Retina (tissue), 1 donor: ENCODE results near the gene FARS2.

Experiments
- DNase-seq: peaks from one replicate; pipeline ENCODE4 v3.0.0-alpha.2; 2016

The FARS2 gene

DNA sequence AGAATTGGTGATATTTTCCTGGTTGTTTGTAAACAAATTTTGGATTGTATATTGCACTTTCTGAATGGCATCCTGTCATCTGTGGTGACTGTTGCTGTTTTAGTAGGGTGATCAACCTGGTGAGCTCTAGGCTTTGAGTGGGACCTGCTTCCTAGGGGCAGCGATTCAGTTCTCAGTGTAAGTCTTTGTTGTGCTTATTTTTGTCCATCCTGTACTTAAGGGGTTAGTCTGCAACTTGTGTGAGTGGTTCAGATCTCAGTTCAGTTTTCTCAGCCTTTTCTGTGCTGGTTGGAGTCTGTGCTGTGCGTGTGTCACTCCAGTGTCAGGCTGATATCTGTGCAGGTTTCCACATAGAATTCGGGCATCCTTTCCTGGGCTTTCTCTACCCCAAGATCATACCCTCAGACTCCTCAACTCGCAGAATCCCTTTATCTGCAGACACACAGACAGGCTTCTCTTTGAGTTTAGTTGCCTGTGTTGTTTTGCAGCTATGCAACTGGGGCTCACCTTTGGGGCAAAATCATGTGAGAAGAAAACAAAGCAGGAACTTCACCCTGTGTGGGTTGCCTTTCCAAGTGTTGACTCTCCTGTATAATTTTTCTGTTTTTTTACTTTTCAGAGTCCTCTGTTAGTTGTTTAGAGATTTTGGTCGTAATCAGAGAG lies 177.7 kb downstream of the FARS2 start:
- no peak for DNase-seq

DNA sequence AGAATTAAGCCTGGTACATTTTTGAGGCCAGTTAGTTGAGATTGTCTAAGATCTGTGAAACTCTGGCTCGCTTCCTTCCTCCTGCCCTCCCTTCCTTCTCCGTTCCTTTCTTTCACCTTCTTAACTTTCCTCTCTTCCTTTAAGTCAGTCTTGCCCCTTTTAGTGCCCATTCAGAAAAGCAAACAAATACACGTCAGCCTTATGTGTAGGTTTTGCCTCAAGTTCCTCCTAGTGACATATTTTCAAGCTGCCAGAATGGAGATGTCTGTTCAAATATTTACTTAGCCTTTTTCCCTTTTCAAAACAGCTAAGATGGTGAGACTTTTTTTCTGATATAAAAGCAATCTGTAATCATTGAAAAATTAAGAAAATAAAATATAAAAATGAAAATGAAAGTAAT lies 178.4 kb downstream of the FARS2 start:
- no peak for DNase-seq

DNA sequence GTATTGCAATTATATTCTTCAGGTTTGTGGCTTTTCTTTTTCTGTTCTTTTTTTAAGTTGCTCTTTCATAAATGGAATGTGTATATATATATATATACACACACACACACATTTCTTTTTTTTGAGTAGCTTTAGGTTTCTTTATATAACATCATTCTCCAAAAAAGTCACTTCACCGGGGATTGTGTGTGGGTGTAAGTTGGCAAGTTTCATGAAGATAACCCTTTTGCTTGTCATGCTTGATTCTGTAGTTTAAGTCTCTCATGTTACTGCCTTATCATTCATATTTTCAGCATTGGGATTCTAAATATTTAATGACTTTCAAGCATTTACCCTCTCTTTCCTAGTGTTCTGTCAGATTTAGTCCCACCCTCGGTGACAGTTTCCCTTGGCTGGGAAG lies 181.0 kb downstream of the FARS2 start:
- DNase-seq, result no peak

DNA sequence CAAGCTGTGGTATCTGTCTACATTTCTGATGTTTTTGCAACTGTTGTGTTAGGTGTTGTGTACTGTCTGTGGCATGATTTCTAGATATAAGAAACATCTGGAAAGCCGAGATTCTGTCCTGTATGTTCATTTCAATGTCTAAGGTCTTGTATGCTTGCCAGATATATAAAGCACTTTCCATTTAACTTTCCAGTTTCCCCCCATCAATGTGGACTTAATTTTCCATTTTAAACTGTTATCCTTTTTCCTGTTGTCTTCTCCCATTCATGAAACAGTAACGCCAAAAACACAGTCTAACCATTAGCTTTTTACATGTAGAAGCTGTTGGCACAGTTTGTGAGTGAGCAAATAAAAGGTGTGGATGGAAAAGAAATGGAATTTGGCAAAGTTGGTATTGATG lies 181.6 kb downstream of the FARS2 start:
- no peak for DNase-seq

DNA sequence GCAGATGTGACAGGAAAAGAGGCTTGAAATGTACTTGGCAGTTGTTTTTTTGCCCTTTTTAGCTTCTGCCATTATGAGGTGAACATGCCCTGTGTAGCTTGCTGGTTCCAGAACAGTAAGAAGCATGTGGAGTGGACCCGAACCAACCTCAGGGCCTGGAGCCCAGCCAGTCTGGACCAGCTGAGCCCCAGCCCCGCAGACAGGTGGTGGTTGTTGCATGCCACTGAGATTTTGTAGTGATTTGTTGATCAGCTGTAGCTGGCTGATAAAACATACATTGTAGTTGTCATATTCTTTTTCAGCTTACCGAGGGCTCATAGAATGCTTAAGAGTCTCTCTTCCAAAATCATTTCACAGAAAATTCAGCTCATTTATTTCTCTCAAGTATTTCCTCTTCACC lies 182.2 kb downstream of the FARS2 start:
- DNase-seq, result no peak

DNA sequence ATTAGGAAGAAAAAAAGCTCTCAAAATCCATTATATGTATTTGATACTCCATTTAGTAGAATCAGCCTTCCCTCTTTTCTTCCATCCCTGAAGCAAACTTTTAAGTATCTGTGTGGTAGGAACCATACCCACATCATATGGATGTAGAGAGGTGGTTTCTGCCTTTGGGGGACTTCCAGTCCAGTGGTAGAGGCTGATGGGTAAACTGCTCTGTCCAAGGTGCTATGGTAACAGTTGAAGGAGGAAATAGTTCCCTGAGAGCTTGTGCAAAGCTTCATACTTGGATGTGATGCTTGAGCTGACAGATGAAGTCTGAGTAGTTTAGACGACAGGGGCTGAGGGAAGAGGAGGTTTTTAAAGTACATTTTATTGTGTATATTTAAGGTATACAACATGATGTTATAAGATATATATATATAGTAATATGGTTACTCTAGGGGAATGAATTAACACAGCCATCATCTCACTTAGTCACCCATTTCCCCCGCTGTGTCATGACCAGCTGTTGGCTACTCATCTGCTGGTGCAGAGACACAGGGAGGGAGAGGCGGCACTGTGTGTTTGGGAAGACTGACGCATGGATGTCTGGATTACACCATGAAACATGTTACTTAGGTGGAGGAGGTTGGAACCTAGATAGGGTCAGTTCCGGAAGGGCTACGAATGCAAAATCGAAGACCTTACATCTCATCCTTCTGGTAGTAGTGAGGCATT lies 185.2 kb downstream of the FARS2 start:
- no peak for DNase-seq

DNA sequence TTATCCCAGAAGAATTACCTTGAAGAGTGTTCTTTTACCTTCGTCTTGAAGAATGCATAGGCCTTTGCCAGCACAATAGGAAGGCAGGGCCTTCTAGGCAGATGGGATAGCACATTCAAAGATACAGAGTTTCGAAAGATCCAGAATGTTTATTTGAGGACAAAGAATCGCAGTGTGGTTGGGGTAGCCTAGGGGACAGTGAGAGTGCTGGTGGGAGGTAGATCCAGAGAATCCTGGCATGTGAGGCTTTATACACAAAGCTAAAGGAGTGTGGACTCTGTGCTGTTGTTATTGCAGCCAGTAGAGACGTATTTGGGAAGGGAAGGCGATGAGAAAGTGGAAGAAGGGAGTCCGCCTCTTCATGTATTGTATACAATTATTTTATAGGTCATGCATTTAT lies 186.6 kb downstream of the FARS2 start:
- DNase-seq, result no peak

DNA sequence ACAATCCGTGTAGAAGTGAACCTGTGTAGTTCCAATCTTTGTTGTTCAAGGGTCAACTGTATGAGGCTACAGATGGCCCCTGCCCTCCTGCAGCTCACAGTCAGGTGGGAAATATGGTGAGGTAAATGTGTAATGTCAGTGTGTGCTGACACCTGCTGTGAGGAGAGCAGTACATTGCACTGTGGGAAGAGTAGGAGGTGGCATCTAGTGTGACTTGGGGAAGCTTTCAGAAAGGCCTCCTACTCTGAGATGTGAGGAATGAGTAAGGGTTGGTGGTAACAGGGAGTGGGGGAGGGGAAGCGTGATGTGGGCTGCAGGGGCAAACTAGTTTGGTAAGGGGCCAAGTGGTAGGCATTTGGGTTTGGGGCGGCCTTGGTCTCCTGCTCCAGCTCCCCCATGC lies 188.8 kb downstream of the FARS2 start:
- DNase-seq, result no peak

DNA sequence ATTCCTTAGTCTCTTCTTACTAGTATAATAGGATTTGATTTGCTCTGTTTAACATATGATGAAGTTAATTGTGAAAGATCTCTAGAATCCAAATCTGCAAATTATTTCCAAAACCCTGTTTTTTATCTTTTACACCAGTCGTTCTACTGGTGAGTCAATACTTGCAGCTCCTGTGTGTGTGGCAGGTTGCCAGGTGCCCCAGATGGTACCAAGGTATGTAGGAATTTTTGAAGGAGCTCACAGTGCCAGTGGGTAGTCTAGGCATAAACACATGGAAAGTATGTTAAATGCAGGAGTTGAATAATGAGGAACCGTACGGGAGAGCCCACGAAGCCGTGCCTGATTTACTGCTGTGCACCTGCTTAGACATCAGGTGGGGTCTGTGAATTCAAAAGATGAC lies 192.2 kb downstream of the FARS2 start:
- DNase-seq, result no peak

DNA sequence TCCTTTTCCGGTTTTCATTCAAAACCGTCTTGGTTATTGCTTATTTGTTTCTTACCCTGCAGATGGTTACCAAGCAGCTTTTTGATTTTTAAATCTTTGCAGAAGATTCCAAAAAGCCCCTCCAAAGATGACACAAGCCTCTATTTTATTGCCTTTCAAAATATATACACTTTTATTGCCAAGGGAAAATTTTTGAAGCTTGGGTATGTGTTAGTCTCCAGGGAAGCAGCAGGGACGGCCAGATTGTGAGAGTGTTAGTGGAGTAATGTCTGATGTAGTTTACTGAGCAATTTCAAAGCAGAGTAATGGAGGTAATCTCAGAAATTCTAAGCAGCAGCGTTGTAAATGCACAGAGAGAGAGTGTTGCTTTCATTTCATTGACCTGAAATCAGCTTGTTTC lies 193.8 kb downstream of the FARS2 start:
- no peak for DNase-seq

DNA sequence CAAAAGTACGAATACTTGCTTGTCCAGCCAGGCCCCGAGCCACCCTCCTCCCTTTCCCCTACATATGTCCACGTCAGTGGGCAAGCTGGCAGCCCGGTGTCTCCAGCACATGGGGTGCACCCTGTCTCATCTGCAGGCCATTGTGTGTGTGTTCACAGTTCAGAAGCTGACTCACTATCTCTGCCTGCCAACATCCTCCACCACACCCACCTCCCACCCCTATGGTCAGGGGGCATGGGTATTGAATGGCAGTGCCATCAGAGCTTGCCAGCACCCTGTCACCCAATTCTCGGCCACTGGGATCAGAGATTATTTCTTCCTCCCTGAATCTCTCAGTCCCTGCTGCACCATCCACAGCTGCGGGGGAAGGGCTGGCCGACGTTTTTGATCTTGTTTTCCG lies 195.7 kb downstream of the FARS2 start:
- DNase-seq, result no peak

DNA sequence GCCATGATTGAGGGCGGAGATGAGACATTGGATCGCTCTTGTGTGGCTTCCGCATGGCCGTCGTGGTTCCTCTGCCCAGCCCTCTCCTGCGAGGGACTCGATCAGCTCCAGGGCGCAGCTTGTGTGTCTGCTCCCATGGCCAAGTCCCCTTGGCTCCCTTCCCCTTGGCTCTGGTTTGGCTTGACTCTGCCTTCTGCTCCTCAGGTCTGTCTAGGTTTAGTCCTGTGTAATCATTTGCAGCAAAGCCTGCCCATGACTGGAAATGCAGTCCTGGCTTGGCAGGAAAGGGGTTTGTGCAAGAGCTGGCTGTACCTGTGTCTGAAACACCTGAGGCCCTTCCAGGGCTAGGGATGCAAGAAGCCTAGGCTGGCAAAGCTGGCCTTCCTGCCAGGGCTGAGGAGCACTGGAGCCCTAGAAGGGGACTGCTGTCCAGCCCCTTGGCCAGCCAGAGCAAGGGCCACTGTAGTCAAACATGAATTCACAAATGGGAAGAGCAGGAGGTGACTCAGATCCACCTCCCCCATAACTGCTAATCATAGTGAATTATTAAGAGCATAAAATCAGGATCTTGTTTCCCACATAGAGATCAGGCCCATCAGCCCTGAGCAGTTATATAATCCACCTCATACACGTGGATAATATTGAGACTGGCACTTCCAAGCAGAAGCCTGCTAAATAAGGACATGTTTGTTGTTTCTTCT lies 196.8 kb downstream of the FARS2 start:
- DNase-seq, result no peak

DNA sequence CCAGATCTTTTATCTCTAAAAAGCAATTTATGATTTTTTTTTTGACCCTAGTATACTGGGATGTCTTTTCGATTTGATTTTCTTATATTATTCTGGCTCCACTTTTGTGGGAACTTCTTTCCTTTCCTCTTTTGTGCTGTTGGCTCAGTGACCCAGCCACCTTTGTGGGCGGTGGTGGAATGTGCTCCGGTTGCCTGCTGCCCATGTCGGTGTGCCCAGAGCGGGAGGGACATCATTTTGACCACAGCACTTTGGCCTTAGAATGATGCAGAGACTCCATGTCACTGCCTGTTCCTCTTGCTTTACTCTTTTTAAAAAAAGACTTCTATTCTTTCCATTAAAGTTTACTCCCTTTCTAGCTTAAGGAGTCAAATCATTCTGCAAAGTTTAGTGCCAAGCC lies 198.0 kb downstream of the FARS2 start:
- no peak for DNase-seq

DNA sequence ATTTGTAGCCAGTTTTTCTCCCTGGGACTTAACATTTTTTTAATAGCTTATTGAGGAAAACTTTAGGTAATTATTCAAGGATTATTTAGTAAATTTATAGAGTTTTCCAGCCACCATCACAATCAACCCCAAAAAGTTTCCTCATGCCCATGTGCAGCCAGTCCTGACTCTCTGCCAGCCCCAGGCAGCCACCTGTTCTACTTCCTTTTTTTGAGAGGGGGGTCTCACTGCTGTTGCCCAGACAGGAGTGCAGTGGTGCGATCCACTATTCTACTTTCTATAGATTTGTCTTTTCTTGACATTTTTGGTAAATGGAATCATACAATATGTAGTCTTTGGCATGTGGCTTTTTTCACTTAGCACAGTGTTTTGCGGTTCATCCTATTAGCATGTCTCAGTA lies 200.1 kb downstream of the FARS2 start:
- no peak for DNase-seq

DNA sequence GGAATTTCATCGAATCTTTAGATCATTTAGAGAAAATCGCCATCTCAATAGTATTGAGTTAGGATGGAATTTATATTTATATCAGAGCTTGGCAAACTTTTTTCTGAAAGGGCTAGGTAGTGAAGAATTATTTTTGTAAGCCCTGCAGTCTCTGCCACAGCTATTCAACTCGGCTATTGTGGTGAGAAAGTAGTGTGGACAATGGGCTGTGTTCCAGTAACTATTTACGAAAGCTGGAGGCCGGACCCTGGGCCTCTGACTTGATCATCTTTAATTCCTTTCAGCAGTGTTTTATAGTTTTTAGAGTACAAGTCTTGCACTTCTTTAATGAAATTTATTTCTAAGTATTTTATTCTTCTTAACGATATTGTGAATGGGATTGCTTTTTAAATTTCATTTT lies 201.5 kb downstream of the FARS2 start:
- DNase-seq, result no peak

DNA sequence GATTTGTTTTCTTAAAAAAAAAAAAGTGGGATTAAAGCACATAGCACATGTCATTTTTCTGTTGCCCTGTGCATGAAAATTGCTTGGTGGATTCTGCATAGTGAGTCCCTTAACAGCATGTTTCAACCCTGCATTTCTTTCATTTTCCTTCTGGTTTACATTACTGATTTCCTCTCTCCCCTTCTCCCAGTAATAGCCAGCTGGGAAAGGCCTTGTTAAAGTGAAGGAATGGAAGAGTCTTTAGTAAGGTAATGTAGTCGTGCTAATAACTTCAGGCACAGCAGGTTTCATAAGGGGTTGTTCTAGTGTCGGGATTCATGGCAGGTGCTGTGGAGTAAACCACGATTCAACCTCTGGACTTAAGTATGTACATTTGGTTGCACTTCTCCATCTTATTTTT lies 202.4 kb downstream of the FARS2 start:
- DNase-seq, result no peak

DNA sequence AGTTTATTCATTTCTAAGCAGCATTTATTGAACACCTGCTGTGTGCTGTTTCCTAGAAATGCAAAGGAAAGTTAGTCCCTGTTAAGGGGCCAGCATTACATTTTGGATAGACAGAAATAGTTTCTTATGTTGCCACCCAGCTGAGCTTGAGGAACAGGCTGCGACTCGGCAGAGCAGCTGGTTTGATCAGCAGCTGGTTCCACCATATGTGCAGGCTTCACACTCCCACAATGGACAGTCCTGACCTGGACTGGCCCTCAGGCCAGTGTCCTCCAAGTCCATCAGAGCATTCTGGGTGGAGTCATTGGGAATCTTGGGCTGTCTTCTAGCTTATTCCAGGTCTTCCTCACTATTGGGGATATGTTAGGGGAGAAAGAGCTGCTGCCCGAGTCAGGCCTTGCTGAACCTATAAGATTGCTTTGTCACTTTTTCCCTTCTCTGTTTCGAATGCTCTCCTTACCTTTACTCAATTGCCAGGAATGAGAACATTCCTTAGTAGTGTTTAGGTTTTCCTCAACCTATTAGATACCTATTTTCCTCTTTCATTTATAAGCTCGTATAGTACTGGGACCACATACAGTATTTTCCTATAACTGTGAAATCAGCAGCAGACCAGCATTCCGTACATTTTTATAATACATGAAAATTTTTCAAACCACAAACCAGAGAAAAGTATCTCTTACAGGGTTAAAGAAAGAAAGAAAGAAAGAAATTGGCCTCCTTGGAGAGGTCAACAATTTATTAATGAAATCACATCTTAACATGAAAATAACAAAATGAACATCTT lies 203.0 kb downstream of the FARS2 start:
- no peak for DNase-seq

DNA sequence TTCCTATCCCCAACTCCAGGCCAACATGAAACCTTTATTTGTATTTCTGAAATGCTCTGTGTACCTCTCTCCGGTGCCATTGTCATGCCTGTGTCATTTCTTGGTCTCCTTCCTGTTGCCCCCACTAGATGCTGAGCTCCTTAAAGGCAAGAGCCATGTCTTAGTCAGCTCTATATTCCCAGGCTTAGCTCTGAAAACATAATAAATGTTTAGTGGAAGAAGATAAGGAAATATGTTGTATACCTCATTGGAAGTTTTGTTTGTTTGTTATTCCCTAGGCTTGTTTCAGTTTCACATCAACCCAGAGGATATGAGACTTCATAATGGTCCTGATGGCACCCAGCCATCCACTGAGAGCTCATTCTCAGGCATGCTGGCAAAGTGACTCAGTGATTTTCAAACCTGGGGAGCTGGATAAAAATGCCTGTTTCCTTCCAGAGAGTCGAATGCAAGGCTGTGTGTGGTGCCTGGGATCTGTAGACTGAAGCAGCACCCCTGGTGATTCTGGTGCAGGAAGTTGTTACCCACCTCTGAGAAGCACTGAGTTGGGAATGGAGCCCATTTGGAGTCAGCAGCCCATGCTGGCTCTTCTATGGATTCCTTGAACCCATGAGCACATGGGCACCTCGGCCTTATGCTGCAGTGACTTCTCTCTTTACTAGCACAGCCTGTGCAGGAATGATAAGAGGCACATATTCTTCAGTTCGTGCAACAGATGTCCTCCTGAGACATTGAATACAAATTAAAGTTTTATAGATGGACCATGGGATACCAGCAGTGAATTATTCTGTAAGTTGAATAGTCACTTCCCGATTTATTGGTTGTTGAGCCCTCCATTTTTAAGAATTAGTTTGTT lies 205.2 kb downstream of the FARS2 start:
- no peak for DNase-seq

DNA sequence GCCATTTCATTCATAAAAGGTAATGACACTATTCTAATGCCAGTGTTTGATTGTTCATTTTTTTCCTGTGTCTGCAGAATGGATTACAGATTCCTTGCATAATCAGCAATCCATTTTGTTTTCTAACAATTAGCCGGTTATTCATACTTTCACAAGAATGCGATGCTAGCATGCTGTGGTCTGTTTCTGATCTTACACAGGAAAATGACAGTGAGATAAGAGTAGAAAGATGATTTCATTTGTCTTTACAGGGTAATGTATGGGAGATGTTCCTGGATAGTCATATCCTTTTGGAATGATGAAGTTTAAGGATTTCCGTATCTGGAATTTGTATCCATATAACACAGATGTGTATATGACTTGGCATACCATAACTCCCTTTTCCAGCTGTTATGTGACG lies 207.3 kb downstream of the FARS2 start:
- no peak for DNase-seq

DNA sequence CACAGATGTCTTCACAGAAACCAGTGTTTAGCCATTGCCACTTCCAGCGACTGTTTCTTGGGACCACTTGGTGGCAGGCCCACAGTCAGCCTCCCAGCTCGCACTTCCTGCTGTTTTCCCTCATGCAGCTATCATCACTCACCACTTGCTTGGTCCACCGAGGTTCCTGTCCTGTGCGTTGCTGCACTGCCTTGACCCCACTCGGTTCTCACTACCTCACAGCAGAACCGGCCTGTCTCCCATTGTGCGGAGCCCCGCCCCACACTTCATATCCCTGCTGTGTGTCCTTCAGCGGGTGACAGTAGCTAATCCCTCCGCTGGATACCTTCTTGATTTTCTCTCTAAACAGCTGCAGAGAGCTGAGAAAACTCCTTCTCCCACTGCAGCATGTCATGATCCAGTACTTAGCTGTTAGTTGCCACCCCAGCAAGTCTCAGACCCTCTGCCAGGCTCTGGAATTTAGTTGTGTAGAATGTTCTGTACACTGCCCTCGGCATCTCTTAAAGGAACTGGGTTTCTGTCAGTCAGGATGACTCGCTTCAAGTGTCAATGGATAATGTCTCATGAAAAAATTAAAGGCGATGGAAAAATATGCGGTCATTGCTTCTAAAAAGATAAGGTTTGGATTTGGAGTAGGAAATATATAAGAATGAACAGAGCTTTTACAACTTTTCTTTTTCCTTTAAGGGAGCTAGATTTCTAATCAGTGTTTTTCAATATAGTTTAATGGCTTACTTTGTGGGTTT lies 208.0 kb downstream of the FARS2 start:
- DNase-seq, result peak; percentile 47

DNA sequence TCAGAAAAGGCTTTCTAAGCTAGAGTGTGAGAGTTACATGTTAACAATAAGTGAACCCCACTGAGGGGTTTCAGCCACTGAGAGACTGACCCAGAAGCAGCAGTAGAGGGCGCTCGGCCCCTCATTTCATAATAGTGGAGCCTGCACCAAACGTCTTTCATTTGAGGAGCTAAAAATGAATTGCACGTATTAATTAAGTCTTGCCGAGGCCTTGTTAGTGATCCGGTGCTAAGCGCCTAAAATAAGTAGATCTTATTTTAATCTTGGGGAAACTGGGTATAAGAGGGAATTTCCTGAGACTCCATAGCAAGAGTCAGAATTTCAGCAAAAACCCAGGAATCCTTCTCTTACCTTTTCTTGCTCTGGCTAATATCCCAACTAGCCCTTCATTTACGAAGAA lies 209.7 kb downstream of the FARS2 start:
- DNase-seq, result peak; percentile 82
